Stimulated activated CD8-positive, alpha-beta memory T cell treated with anti-CD3 and anti-CD28 coated beads, Interleukin-7, amount 100 ng/mL, for 1 hour (primary cell): ENCODE data around the gene GLYR1.

Experiments
- DNase-seq, 2 donors: peaks; one replicate each; pipeline ENCODE4 v3.0.0-alpha.2; 2020; ENCODE audit warnings: low read depth in 2 of 2

The GLYR1 gene

DNA sequence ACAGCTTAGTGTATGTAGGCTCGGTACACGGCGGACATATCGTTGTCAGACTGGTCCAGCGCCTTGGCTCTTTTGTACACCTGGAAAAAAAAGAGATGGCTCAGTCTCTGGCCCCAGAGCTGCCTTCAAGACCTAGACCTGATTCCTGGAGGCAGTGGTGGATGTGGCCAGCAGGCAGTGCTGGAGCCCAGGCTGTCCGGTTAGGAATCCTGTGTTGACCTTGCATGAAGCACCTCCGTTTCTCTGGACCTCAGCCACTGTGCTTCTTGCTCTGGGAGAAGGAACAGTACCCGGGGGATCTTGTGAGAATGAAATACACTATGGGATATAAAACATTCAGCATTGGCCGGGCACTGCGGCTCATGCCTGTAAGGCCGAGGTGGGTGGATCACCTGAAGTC is 41.9 kb downstream of the GLYR1 start:
- no peak for DNase-seq

- no peak for DNase-seq
Measured at GRCh38 chr16:4803898-4804762, 43.0 kb downstream of the GLYR1 start.

GRCh38 chr16:4803401-4803844 is 43.7 kb downstream of the GLYR1 start:
- DNase-seq, result no peak

DNA sequence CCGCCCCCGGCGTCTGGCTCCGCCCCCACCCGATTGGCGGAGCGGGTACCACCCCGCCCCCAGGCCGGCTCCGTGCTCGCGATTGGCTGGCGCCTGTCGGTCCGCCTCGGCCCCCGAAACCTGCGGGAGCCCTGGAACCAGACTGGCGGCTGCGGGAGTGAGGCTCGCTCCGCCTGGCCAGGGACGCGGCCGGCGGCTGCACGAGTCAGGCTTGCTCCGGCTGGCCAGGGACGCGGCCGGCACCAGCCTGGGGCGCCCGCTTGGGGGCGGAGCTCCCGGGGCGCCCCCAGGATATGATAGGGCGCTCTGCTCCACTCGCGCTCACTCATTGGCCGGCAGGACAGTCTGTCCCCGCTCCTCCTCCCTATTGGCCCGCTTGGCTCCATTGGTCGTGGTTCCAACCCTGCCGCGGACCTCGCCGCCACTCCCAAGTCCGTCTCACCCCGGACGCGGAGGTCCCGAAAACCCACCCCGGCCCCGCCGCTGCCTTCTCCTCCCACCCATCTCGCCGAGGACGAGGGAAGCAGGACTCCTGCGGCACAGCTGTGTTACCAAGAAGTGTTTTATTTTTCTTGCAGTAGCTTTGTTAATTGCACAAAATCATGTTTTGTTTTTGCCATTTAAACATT is 44.3 kb downstream of the GLYR1 start:
- peak; percentile 74 to 75 for DNase-seq

DNA sequence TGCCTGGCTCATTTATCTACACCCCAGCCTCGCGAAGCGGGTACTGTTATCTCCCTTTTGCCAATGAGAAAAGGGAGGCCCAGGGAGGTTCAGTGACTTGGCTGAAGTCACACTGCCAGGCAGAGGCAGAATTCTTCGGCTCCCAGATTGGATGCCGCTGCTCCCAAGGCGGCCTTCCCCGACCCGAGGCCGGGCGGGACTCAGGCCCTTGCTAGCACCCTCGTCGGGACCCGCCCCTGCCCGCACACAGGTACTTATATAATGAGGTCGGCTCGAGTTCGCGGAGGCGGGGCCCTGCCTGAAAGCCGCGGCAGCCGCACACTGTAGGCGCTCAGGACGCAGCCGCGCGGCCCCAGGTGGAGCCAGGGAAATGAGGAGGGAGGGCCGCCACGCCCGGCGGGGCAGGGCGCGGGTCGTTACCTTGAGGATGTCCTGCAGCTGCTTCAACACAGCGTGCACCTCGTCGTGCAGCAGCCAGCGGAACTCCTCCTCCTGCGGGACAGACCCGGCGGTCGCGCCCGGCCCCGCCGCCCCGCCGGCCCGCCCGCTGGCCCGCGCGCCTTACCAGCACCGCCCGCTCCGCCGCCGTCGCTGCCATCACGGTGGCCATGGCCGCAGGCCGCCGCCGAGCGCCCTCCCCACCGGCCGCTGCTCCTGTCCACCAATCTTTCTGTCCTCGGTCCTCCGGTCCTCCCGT is 45.0 kb downstream of the GLYR1 start, which contains the start of gene ROGDI:
Gene ROGDI (minus strand): TSS at position 672 of the 697 bp plus-strand sequence. CDS start 62 bp downstream, at position 610.
- DNase-seq, result peak; percentile 49 to 54

DNA sequence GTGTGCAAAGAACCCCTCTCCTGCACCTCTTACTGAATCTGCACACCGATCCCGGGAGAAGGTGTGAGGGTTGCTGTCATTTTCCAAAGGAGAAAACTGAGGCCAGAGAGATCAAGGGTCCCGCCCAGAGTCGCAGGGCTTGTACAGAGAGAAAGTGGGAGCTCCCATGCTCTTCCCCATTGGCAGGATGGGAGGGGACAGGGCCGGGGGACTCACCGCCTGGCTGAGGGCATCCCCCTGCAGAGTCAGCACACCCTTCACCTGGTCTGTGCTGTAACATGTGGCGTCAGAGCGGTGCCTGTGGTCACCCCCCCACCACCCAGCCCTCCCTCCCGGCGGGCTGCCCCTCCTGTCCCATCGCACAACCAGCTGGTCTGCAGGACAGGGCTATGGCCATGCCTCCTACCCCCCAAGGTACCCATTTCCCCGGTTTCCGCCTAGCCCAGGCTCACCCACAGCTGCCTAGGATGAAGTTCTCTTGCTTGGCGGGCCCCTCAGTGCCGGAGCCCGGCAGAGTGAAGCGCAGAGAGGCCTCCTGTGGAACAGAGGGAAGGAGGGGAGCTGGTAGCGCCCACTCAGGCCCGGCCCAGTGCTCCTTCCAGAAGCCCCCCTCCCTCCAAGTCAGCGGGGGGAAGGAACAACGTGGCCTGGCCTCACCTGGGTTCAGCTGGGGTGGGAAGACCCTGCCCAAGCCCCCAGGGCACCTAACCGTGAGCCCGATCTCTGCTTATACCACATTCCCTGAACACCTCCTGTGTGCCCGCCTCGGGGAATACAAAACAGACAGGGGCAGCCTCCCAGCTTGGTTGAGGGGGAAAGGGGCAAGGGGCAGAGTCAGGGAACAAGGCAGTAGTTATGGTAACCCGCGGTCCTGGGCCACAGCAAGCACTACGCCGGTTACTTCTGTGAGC is 45.8 kb downstream of the GLYR1 start:
- DNase-seq, result no peak

DNA sequence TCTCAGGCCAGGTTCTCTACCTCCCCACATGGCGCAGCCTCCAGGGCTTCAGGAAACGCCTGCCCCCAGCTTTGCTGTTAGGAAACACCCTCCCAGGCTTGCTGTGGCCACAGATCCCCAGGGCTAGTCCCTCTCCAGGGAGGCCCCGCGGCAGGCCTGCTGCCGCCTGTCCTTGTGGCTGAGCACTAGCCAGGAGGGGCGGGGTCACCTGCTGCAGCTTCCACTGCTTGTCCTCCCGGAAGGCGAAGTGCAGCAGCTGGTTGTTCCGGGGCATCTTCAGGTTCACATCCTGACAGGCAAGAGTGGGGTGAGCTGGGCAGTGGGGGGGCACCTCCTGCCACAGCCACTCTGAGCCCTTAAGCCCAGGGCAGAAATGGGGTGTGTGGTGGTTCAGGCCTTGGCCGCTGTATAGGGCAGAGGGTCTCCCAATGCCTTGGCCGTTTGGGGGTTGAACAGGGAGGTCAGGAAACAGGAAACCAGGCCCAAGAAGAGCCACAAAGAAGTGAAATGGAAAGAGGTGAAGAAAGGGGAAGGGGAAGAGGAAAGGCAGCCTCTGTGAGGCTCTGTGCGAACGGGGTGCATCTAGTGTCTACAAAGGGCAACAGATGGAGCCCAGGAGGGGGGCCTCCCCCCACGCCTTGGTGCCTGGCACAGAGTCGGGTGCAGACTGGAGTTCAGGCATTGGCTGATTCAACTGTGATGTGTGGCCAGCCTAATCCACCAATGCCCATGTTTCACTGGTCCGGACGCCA is 46.6 kb downstream of the GLYR1 start:
- DNase-seq, result no peak

DNA sequence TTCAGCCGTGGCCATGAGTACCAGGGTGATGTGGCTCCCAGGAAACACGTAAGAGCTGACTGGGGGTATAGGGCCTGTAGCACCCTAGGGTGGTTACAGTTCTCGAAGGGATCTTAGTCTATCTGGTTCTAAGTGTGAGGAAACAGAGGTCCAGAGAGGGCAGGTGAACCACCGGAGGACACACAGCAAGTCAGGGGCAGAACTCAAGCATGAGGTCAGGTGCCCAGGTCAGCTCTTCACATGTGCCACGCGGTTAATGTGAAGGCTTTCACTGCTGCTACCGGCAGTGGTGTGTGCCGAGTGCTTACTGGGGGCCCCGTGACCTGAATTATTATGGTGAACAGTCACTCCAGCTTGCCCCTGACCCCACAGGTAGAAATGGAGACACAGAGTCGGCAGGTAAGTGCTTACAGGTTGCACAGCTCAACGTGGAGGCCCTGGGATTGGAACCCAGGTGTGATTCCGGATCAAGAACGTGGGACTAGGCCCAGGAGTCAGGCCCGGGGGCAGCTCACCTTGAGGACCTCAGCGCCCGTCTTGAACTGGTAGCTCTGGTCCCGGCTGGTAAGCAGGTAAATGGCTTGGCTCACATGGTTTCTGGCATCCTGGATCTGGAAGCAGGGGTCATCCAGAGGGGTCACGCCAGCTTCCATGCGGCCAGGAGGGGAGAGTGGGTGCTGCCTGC is 47.8 kb downstream of the GLYR1 start:
- no peak for DNase-seq

DNA sequence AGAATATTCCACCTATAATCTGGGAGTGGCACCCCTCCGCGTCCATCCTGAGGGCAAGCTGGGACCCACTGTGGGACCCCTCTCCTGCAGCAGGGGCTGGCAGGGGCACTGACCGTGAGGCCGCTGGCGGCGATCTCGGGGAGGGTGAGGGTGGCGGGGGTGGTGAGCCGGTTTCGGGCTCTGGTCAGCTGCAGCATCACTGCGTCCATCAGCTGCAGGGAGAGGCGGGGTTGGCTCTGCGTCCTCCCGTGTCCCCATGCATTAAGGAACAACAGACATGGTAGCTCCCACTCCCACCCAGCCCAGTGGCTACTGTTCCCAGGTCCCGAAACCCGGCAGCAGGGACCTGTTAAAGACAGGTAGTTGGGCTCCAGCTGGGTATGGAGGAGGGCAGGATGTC is 48.6 kb downstream of the GLYR1 start:
- no peak for DNase-seq

DNA sequence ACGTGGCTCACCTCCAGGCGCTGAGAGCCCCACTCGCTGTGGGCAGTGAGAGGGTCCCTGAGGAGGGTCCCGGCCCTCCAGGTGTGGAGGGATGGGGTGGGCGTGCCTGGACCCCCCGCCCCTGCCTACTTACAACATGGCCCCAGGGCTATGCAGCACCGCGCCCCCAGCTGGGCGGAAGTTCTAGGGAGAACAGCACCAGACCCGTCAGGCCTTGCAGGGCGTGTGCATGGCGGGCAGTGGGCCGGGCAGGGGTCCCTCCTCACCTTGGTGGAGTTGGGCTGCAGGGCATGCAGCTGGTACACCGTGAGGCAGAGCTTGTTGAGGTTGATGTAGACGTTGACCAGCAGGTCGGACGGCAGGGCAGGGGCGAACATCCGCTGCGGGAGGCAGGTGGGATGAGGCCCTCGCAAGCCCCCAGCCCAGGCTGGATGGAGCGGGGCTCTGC is 49.3 kb downstream of the GLYR1 start:
- DNase-seq, result no peak

GRCh38 chr16:4796982-4797804 is 49.9 kb downstream of the GLYR1 start:
- no peak for DNase-seq

DNA sequence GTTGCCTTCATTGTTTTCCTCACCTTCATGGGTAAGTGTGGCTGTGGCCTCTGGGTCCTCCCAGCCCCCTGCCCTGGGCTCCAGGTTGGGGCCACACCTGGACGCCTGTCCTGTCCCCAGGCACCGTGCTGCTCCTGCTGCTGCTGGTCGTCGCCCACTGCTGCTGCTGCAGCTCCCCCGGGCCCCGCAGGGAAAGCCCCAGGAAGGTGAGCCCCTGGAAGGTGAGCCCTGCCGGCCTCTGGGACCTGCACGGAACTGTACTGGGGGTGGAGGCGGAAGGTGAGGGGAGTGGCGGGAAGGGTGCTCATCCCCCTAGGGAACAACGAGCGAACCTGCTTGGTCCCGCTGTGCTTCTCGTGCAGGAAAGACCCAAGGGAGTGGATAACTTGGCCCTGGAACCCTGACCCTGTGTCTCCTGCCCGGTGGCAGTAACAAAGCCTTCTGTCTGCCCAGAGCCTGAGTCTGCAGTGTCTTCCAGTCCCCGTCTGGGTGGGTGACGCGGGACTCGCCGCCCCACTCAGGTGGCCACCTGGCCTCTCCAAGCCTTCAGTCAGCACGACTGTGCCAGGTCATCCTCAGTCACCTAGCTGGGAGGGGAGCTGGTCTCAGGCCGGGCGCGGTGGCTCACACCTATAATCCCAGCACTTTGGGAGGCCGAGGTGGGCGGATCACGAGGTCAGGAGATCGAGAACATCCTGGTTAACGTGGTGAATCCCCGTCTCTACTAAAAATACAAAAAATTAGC is 51.1 kb downstream of the GLYR1 start:
- no peak for DNase-seq

DNA sequence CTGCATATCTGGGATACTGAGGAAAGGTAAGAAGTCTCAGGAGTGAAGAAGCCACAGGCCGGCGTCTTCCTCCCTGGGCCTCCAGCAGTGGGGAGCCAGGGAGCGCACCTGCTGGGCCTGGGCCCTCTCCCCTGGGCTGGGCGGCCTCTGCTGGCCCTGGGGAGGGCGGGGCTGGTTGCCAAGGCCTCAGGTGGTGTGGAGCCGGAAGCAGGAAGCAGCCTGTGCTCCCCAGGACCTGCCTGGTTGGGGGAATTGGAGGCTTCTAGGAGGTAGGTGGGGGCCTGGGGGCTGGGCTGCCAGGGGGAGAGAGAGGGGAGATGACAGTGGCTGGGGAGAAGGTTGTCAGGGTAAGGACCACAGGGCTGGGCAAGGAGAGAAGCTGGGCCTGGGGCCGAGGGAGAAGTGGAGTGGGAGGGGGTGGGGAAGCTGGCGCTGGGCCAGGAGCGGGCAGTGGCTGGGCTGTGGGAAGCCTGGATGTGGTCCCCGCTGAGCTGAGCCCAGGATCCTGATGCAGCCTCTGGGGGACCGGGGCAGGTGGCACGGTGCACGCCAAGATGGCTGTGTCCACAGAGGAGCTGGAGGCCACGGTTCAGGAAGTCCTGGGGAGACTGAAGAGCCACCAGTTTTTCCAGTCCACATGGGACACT is 51.8 kb downstream of the GLYR1 start, which contains the start of gene SMIM22:
Gene SMIM22 (plus strand): TSS at position 189 of the 647 bp plus-strand sequence. CDS start 366 bp downstream, at position 555.
- no peak for DNase-seq

GRCh38 chr16:4792951-4793513 is 54.1 kb downstream of the GLYR1 start:
- no peak for DNase-seq

GRCh38 chr16:4790871-4791270 is 56.2 kb downstream of the GLYR1 start:
- no peak for DNase-seq

DNA sequence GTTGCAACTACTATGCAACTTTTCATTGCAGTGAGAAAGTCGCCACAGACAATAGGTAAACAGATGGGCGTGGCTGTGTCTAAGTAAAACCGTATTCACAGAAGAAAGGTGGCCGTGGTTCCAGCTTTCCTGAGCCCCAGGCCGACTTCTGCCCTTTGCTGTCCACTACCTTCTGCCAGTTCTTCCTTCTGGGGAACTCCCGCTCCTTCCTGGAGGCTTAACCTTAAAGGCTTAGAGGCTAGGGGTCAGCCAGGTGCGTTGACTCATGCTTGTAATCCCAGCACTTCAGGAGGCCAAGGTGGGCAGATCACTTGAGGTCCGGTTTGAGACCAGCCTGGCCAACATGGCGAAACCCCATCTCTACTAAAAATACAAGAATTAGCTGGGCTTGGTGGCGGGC is 56.8 kb downstream of the GLYR1 start:
- DNase-seq, result no peak

DNA sequence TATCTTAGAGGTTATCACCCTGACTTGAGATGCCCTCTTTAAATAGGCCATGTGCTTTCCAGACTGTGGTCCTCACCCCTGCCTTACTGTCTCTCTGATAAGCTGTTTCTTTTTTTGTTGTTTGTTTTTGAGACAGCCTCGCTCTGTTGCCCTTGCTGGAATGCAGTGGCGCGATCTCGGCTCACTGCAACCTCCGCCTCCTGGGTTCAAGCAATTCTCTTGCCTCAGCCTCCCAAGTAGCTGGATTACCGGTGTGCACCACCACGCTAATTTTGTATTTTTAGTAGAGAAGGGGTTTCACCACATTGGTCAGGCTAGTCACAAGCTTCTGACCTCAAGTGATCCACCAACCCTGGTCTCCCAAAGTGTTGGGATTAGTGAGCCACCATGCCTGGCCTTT is 58.2 kb downstream of the GLYR1 start:
- no peak for DNase-seq
